ENCODE measurements around the gene KRT17. TPM values are rescaled to one million over a fixed set of nuclear protein-coding genes. Genes with fewer than 3 reads are reported as not detected.

The KRT17 gene
- polyA plus RNA-seq, 1 donor from 2014 or later, result not detected

DNA sequence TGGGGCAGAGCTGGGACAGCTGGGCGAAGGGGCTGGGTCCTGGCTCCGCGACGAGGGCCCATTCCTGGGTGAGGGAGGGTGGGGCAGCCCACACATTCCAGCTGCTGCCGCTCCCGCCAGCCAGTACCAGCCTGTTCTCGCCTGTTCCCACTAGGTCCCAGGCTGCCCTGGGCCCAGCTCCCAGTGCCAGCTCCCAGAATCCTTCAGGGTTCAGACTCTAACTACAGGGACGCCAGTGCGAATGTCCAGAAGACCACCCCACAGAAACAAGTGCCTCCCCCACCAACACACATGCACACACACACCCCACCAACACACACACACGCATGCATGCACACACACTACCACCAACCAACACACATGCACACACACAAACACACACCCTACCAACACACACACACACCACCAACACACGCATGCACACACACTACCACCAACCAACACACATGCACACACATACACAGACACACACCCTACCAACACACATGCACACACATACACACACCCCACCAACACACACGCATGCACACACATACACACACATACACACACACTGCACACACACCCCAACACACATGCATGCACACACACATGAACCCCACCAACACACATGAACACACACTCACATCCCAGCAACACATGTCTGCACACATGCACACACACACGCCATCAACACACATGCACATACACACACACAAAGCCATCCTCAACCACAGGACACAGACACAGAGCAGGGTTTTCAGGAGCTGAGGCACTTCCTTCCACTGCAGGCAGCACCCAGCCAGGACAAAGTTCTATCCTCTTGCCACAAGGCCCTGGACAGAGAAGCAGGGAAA, 27.5 kb upstream of the KRT17 start:
- Histone ChIP-seq H3K9ac (ENCODE audit: low read length) (no peak overlapping the region), H2AFZ (ENCODE audit: low read depth, low read length) (no peak overlapping the region)
- TF ChIP-seq REST (IDR thresholded peaks at IDR 0.05; ENCODE audit: borderline replicate concordance), result no peak
- TF ChIP-seq MXI1 (conservative IDR thresholded peaks at IDR 0.05; ENCODE audit: poor library complexity, severe bottlenecking), result no peak
- TF ChIP-seq TAF1 (IDR thresholded peaks at IDR 0.05; ENCODE audit: low read depth), result no peak
- no peak for TF ChIP-seq POLR2AphosphoS5 (IDR thresholded peaks at IDR 0.05)
- TF ChIP-seq EZH2 (IDR thresholded peaks at IDR 0.05; ENCODE audit: borderline replicate concordance, insufficient read depth, low read length, poor library complexity, severe bottlenecking), result no peak
- TF ChIP-seq, protein P1, sequence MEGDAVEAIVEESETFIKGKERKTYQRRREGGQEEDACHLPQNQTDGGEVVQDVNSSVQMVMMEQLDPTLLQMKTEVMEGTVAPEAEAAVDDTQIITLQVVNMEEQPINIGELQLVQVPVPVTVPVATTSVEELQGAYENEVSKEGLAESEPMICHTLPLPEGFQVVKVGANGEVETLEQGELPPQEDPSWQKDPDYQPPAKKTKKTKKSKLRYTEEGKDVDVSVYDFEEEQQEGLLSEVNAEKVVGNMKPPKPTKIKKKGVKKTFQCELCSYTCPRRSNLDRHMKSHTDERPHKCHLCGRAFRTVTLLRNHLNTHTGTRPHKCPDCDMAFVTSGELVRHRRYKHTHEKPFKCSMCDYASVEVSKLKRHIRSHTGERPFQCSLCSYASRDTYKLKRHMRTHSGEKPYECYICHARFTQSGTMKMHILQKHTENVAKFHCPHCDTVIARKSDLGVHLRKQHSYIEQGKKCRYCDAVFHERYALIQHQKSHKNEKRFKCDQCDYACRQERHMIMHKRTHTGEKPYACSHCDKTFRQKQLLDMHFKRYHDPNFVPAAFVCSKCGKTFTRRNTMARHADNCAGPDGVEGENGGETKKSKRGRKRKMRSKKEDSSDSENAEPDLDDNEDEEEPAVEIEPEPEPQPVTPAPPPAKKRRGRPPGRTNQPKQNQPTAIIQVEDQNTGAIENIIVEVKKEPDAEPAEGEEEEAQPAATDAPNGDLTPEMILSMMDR (IDR thresholded peaks at IDR 0.05; ENCODE audit: poor library complexity, severe bottlenecking), result no peak
- no peak for TF ChIP-seq SMC3 (conservative IDR thresholded peaks at IDR 0.05; ENCODE audit: poor library complexity)
- no peak for TF ChIP-seq RAD21 (conservative IDR thresholded peaks at IDR 0.05)
- TF ChIP-seq EP300 (conservative IDR thresholded peaks at IDR 0.05; ENCODE audit: poor library complexity, severe bottlenecking), result no peak

DNA sequence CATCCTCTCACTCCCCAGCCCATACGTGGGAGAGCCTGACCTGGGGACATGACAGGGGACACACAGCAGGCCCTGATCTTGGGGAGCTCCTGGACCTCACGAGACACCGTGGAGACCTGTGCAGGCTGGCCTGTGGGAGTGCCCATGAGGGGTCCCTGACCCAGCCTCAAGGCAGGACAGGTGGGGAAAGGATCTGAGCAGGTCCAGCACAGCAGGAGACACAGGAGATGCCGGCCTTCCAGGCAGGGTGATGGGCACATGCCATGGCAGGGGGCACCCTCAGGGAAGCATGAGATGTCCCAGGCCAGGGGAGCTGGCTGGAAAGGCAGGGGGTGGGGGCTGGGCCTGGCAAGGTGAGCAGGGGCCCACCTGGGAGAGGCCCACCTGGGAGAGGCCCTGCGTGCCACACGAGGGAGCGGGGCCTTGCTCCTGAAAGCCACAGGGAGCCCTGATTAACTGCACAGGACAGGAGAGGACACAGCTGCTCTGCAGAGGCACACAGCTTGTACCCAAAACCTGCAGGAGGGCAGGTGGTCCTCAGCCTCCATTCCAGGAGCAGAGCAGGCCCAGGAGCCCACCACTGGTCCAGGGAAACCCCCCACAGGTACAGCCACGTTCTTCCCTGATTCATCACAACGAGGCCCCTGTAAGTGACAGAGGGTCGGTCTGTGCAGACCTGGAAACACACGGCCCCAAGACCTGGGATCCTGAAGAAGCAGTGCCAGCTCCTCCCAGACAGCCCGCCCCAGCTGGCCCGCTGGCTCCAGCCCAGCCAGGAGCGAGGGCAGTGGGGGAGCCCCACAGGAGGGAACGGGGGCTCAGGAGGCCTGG, 26.6 kb upstream of the KRT17 start:
- Histone ChIP-seq H3K27me3 (ENCODE audit: insufficient read depth, low read depth, low read length) (peaks cover 4% of the 10 kb centered on the region), H3K4me2 (ENCODE audit: low read length) (no peak overlapping the region), H3K79me2 (replicated peaks; ENCODE audit: insufficient read depth, low read length) (no peaks in the 10 kb centered on the region), H2AFZ (ENCODE audit: low read depth, low read length) (no peak overlapping the region), H3F3A (ENCODE audit: insufficient read depth, low read length, poor library complexity, severe bottlenecking) (no peaks in the 10 kb centered on the region), H3K9me3 (ENCODE audit: low read length) (no peaks in the 10 kb centered on the region), H3K27ac (ENCODE audit: low read length) (no peak overlapping the region), H4K20me1 (ENCODE audit: insufficient read depth) (no peaks in the 10 kb centered on the region), H3K36me3 (ENCODE audit: insufficient read depth, low read length) (no peaks in the 10 kb centered on the region), H3K9ac (ENCODE audit: low read length) (no peak overlapping the region), H3K4me3 (ENCODE audit: low read length) (no peak overlapping the region), H3K9me2 (ENCODE audit: insufficient read depth, low read length) (no peaks in the 10 kb centered on the region)
- TF ChIP-seq POLR2AphosphoS5 (IDR thresholded peaks at IDR 0.05) (no peak), TAF1 (IDR thresholded peaks at IDR 0.05; ENCODE audit: low read depth) (no peak)

More for the DNA sequence above, 27.5 kb upstream of the KRT17 start:
- Histone ChIP-seq H3F3A (ENCODE audit: insufficient read depth, low read length, poor library complexity, severe bottlenecking) (no peaks in the 10 kb centered on the region), H3K27me3 (ENCODE audit: insufficient read depth, low read depth, low read length) (peaks cover 4% of the 10 kb centered on the region), H3K9me2 (ENCODE audit: insufficient read depth, low read length) (no peaks in the 10 kb centered on the region), H3K27ac (ENCODE audit: low read length) (no peak overlapping the region), H3K36me3 (ENCODE audit: insufficient read depth, low read length) (no peaks in the 10 kb centered on the region), H4K20me1 (ENCODE audit: insufficient read depth) (no peaks in the 10 kb centered on the region), H3K4me3 (ENCODE audit: low read length) (no peak overlapping the region), H3K79me2 (replicated peaks; ENCODE audit: insufficient read depth, low read length) (no peaks in the 10 kb centered on the region), H3K9me3 (ENCODE audit: low read length) (no peaks in the 10 kb centered on the region), H3K4me2 (ENCODE audit: low read length) (no peak overlapping the region)

All from neural cell (in vitro differentiated cells).